Endothelial cell of umbilical vein (primary cell): ENCODE measurements around the gene PLXNA4.

Experiments used
- POLR2A ChIP-seq: IDR thresholded peaks from 2 replicates; pipeline ENCODE4 v1.6.1; 2012; ENCODE audit warnings: low read depth, mild to moderate bottlenecking, control low read depth, low read length
- POLR2AphosphoS5 ChIP-seq: IDR thresholded peaks from 2 replicates; pipeline ENCODE4 v1.6.1; 2012; ENCODE audit warnings: low read depth, mild to moderate bottlenecking, control low read depth, low read length, moderate library complexity; ENCODE audit not compliant: insufficient read depth
- TF ChIP-seq, protein P1 (sequence below), 2 donors: IDR thresholded peaks; 1 replicate in 1 of 2; 2 replicates in 1 of 2; pipeline ENCODE4 v1.5.1; 2011; ENCODE audit warnings: low read length in 2 of 2, mild to moderate bottlenecking in 2 of 2, moderate library complexity in 2 of 2, control low read depth in 1 of 2, inconsistent platforms in 1 of 2, low read depth in 1 of 2; ENCODE audit not compliant: insufficient read depth in 1 of 2; ENCODE audit errors: extremely low read depth in 1 of 2

DNA sequence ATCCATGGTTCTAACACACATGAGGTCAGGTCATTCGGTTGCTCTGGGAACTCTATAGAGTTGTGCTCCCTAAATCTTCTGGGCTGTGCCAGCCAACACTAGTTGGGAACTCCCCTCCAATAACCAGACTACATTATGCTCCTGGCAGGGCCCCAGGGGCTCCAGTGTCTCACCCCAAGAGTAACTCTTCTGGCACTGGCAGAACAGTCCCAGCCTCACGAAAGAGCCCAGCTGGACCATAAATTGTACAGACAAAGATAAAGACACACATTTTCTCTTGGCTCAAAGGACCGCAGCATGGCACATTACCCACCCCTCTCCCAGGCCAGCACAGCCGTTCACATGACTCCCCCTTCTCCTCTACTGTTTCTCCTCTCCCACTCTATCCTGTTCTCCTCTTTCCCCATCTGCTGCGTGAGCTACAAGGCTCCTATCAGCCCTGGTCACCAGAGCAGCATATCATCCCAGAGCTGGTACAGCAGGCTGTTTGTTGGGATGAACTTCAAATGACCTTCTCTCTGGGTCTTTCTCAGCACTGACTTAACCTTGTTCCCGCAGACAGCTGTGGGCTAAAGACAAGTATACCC, 230.6 kb downstream of the PLXNA4 start:
- TF ChIP-seq, protein P1, sequence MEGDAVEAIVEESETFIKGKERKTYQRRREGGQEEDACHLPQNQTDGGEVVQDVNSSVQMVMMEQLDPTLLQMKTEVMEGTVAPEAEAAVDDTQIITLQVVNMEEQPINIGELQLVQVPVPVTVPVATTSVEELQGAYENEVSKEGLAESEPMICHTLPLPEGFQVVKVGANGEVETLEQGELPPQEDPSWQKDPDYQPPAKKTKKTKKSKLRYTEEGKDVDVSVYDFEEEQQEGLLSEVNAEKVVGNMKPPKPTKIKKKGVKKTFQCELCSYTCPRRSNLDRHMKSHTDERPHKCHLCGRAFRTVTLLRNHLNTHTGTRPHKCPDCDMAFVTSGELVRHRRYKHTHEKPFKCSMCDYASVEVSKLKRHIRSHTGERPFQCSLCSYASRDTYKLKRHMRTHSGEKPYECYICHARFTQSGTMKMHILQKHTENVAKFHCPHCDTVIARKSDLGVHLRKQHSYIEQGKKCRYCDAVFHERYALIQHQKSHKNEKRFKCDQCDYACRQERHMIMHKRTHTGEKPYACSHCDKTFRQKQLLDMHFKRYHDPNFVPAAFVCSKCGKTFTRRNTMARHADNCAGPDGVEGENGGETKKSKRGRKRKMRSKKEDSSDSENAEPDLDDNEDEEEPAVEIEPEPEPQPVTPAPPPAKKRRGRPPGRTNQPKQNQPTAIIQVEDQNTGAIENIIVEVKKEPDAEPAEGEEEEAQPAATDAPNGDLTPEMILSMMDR (IDR thresholded peaks at IDR 0.05; ENCODE audit: extremely low read depth in 1 of 2, insufficient read depth in 1 of 2, low read depth in 1 of 2, low read length in 2 of 2) = no peak
- TF ChIP-seq POLR2A (no peak), POLR2AphosphoS5 (no peak)
